Measurements from ENCODE around the gene ATL1. TPM values are rescaled to one million over a fixed set of nuclear protein-coding genes. Genes with fewer than 3 reads are reported as not detected.

ATL1 gene
- total and polyA plus RNA-seq, 2 of the 8 experiments (the other 6 are each of a cell fraction or from before 2014, with no cell fraction given) = 4.0 to 5.9 TPM

DNA sequence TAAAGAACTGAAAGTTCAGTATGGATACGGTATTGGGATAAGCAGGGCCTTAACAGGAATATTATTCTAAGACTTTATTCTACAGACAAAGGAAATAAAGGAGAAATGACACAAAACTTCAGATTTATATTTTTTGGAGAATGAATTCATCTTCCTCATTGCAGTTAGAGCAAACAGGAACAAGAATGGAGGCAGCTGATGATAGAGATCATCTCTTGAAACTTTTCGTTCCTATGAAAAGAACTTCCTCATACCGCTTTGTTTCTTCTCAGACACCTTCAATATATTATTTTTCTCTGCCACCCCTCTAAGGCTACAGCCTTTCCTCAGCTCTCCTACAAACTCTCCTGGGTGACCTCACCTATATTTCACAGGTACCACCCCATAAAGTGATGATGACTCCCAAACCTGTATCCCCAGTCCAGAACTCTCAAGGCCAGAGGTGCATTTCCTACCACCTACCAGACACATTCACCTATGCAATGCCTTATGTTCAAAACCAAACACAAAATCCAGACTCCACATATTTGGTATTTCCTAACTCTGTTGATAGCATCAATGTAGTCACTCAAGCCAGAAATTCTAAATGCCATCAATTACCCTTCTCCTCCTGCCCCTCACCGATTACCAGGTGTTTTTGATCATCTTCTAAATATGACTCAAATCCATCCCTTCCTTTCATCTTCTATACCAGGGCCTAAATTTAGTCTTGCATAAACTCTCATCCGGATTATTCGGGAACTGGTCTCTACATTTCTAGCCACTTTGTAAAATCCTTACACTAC lies 35.0 kb upstream of the ATL1 start:
- DNase-seq (ENCODE audit: low read depth in 1 of 2, low spot score in 2 of 2) = no peak
- no peak overlapping the region for H3K4me2 ChIP-seq (ENCODE audit: insufficient read depth in 1 of 2, low read depth in 2 of 2, low read length in 2 of 2)

More for the DNA sequence above, 35.0 kb upstream of the ATL1 start:
- H2BK5ac ChIP-seq (ENCODE audit: low read depth, low read length) = no peak overlapping the region
- peaks cover 7% of the 10 kb centered on the region; the same call in 1 of the 2 replicates for H3K79me1 ChIP-seq (ENCODE audit: low read depth, low read length)
- no peak overlapping the region for H2BK20ac ChIP-seq (ENCODE audit: low read length)
- H2BK12ac ChIP-seq (ENCODE audit: low read depth, low read length) = no peak overlapping the region
- no peak overlapping the region for H3K27ac ChIP-seq (ENCODE audit: low read depth, low read length)
- no peaks in the 10 kb centered on the region for H3K9me3 ChIP-seq (ENCODE audit: insufficient read depth in 2 of 2, low read depth in 1 of 2, low read length in 1 of 2)
- no peak overlapping the region for H2BK120ac ChIP-seq (replicated peaks; ENCODE audit: low read depth, low read length)
- H4K5ac ChIP-seq (ENCODE audit: insufficient read length, low read depth, low read length) = no peak overlapping the region
- H3K23ac ChIP-seq (ENCODE audit: insufficient read length) = no peak overlapping the region
- peaks cover 1% of the 10 kb centered on the region; the same call in 1 of the 2 replicates for H3K23me2 ChIP-seq (ENCODE audit: low read depth, low read length)
- H3K4me3 ChIP-seq (ENCODE audit: extremely low read depth in 1 of 4, insufficient read depth in 2 of 4, low read depth in 3 of 4, low read length in 4 of 4) = no peak overlapping the region
- FAIRE-seq = no peak
- peaks cover 0 to 7% (median 3%) of the 10 kb centered on the region in 4 experiments; a peak in 3 of 7 replicates for H3K4me1 ChIP-seq (replicated peaks in 1 of 4; ENCODE audit: control insufficient read depth in 3 of 4, insufficient read depth in 4 of 4, low read length in 3 of 4)
- no peak overlapping the region for H2AFZ ChIP-seq (ENCODE audit: low read length)
- peaks cover 17 to 97% of the 10 kb centered on the region in 2 experiments for H3K79me2 ChIP-seq (ENCODE audit: control insufficient read depth in 1 of 2, insufficient read depth in 2 of 2, low read length in 2 of 2)
- no peak overlapping the region for H4K8ac ChIP-seq (ENCODE audit: extremely low read depth, insufficient read depth, low read length)
- H2BK15ac ChIP-seq (ENCODE audit: low read length) = no peak overlapping the region
- POLR2A ChIA-PET (ENCODE audit: partially characterized antibody) = interaction anchor here (1.0 kb wide), 1 partner anchor 10 kb away, joined by 3 read pairs; no protein-coding TSS in a partner anchor
- H3K4ac ChIP-seq (replicated peaks; ENCODE audit: insufficient read length, low read depth, low read length) = no peak overlapping the region
- H3K14ac ChIP-seq (ENCODE audit: insufficient read length) = no peak overlapping the region
- peaks cover 0 to 1% (median 0%) of the 10 kb centered on the region in 4 experiments; a peak in 1 of 7 replicates for H3K27me3 ChIP-seq (replicated peaks in 1 of 4; ENCODE audit: control insufficient read depth in 3 of 4, extremely low read depth in 1 of 4, insufficient read depth in 3 of 4, low read length in 3 of 4)
- H2AK5ac ChIP-seq (ENCODE audit: low read depth, low read length) = no peak overlapping the region
- no peaks in the 10 kb centered on the region; a peak in 1 of 8 replicates for H3K36me3 ChIP-seq (ENCODE audit: control insufficient read depth in 2 of 4, insufficient read depth in 4 of 4, low read length in 3 of 4)
- CTCF ChIA-PET (ENCODE audit: partially characterized antibody) = interaction anchor here (0.6 to 0.9 kb wide), 2 partner anchors 121 to 204 kb away, joined by 3 read pairs; no protein-coding TSS in a partner anchor
- H4K91ac ChIP-seq (replicated peaks; ENCODE audit: insufficient read length, low read length) = no peak overlapping the region
- TF ChIP-seq SIN3A (conservative IDR thresholded peaks at IDR 0.05 in 1 of 2, IDR thresholded peaks at IDR 0.05 in 1 of 2; ENCODE audit: low read depth in 1 of 2, low read length in 2 of 2) (no peak), SRF (IDR thresholded peaks at IDR 0.05; ENCODE audit: low read depth, low read length) (no peak), EP300 (IDR thresholded peaks at IDR 0.05; ENCODE audit: borderline replicate concordance in 1 of 2, low read depth in 2 of 2, low read length in 2 of 2) (no peak), HDAC6 (IDR thresholded peaks at IDR 0.05; ENCODE audit: low read depth, low read length) (no peak), NANOG (IDR thresholded peaks at IDR 0.05; ENCODE audit: insufficient read depth, low read depth, low read length, poor library complexity, severe bottlenecking) (no peak)
- H3K56ac ChIP-seq (replicated peaks; ENCODE audit: insufficient read length, low read depth, low read length) = no peak overlapping the region
- WGBS, 2 experiments (ENCODE audit: extremely low coverage in 1 of 2, insufficient coverage in 1 of 2, insufficient read length in 1 of 2, insufficient replicate concordance in 2 of 2, low coverage in 1 of 2, low lambda C conversion rate in 2 of 2, missing lambda C conversion rate in 1 of 2) = 86% methylated on average over 6 of the region's 6 CpGs; no CpG with 5 or more reads in 1 of the 2 experiments
- peaks cover 0 to 11% of the 10 kb centered on the region in 2 experiments for H4K20me1 ChIP-seq (replicated peaks in 1 of 2; ENCODE audit: control insufficient read depth in 1 of 2, insufficient read depth in 2 of 2, low read length in 2 of 2)
- H3K9ac ChIP-seq (replicated peaks in 1 of 4; ENCODE audit: extremely low read depth in 1 of 4, low read depth in 3 of 4, low read length in 3 of 4) = no peak overlapping the region
- no peak overlapping the region for H3K18ac ChIP-seq (ENCODE audit: extremely low read depth, low read length)

Data from H1 (cell line).